Measurements from ENCODE around the gene THRB. TPM values are rescaled to one million over a fixed set of nuclear protein-coding genes. Genes with fewer than 3 reads are reported as not detected.

Gene THRB
- total and polyA plus RNA-seq, 7 experiments from 2014 or later: 0.05 to 1.0 (median 0.16) TPM; not detected in 4

- Mint-ChIP-seq H3K36me3 (no peaks in the 10 kb centered on the region), H3K27me3 (peaks cover 0 to 8% (median 5%) of the 10 kb centered on the region in 5 donors), H3K4me1 (no peaks in the 10 kb centered on the region), H3K27ac (no peak overlapping the region), H3K9me3 (peaks cover 0 to 4% (median 0%) of the 10 kb centered on the region in 11 donors), H3K4me3 (no peak overlapping the region)
- intact Hi-C loops (cut with micrococcal nuclease): no loop called here
- no peaks in the 10 kb centered on the region for H3K27me3 ChIP-seq (ENCODE audit: control insufficient read depth in 2 of 2, insufficient read depth in 2 of 2, low read length in 2 of 2)
- H3K36me3 ChIP-seq (ENCODE audit: control insufficient read depth in 2 of 3, insufficient read depth in 3 of 3, low read length in 3 of 3): no peaks in the 10 kb centered on the region
- no peaks in the 10 kb centered on the region for H3K9me3 ChIP-seq (ENCODE audit: control insufficient read depth in 2 of 3, low read length in 3 of 3)
- ChIA-PET POLR2A (no interaction called here), CTCF (interaction anchor here (0.5 kb wide), 1 partner anchor 626 kb away, joined by 4 read pairs; no protein-coding TSS in a partner anchor)
- no peak overlapping the region for H3K27ac ChIP-seq (ENCODE audit: low read depth, low read length)
- H3K4me1 ChIP-seq (ENCODE audit: control insufficient read depth in 2 of 2, insufficient read depth in 2 of 2, low read length in 2 of 2): no peaks in the 10 kb centered on the region
- H3K4me3 ChIP-seq (ENCODE audit: low read length): no peak overlapping the region
- DNase-seq (no peak), ATAC-seq (no peak)
These were observed 234.6 kb downstream of the THRB start for GRCh38 chr3:24259901-24260512.

- no peaks in the 10 kb centered on the region for H3K9me3 ChIP-seq (ENCODE audit: control insufficient read depth in 2 of 3, low read length in 3 of 3)
- CTCF ChIA-PET: no interaction called here
- H3K27ac Mint-ChIP-seq: no peak overlapping the region
These were observed 235.7 kb downstream of the THRB start for GRCh38 chr3:24258727-24259600.

GRCh38 chr3:24258260-24258659, 236.4 kb downstream of the THRB start:
- Histone ChIP-seq H3K36me3 (ENCODE audit: control insufficient read depth in 2 of 3, insufficient read depth in 3 of 3, low read length in 3 of 3) (no peaks in the 10 kb centered on the region), H3K27ac (ENCODE audit: low read depth, low read length) (no peak overlapping the region), H3K27me3 (ENCODE audit: control insufficient read depth in 2 of 2, insufficient read depth in 2 of 2, low read length in 2 of 2) (no peaks in the 10 kb centered on the region), H3K4me3 (ENCODE audit: low read length) (no peak overlapping the region), H3K4me1 (ENCODE audit: control insufficient read depth in 2 of 2, insufficient read depth in 2 of 2, low read length in 2 of 2) (no peaks in the 10 kb centered on the region), H3K9me3 (ENCODE audit: control insufficient read depth in 2 of 3, low read length in 3 of 3) (no peaks in the 10 kb centered on the region)
- CTCF ChIA-PET: no interaction called here
- intact Hi-C loops (cut with micrococcal nuclease): no loop called here
- ATAC-seq: no peak
- no peak for DNase-seq
- Mint-ChIP-seq H3K4me1 (no peaks in the 10 kb centered on the region), H3K36me3 (no peaks in the 10 kb centered on the region), H3K4me3 (no peak overlapping the region), H3K27ac (no peak overlapping the region), H3K9me3 (no peaks in the 10 kb centered on the region), H3K27me3 (no peaks in the 10 kb centered on the region)
- POLR2A ChIA-PET: no interaction called here

More at GRCh38 chr3:24258727-24259600, 235.7 kb downstream of the THRB start:
- intact Hi-C loops (cut with micrococcal nuclease): no loop called here
- Mint-ChIP-seq H3K27me3 (peaks cover 0 to 1% (median 0%) of the 10 kb centered on the region in 5 donors), H3K4me3 (no peak overlapping the region), H3K4me1 (no peaks in the 10 kb centered on the region), H3K9me3 (peaks cover 0 to 1% (median 0%) of the 10 kb centered on the region in 11 donors), H3K36me3 (no peaks in the 10 kb centered on the region)
- Histone ChIP-seq H3K27ac (ENCODE audit: low read depth, low read length) (no peak overlapping the region), H3K4me3 (ENCODE audit: low read length) (no peak overlapping the region), H3K4me1 (ENCODE audit: control insufficient read depth in 2 of 2, insufficient read depth in 2 of 2, low read length in 2 of 2) (no peaks in the 10 kb centered on the region), H3K36me3 (ENCODE audit: control insufficient read depth in 2 of 3, insufficient read depth in 3 of 3, low read length in 3 of 3) (no peaks in the 10 kb centered on the region), H3K27me3 (ENCODE audit: control insufficient read depth in 2 of 2, insufficient read depth in 2 of 2, low read length in 2 of 2) (no peaks in the 10 kb centered on the region)
- DNase-seq (no peak), ATAC-seq (no peak)
- POLR2A ChIA-PET: no interaction called here

GRCh38 chr3:24255414-24255813, 239.2 kb downstream of the THRB start:
- CTCF ChIA-PET: no interaction called here
- H3K27me3 ChIP-seq (ENCODE audit: control insufficient read depth in 2 of 2, insufficient read depth in 2 of 2, low read length in 2 of 2): no peaks in the 10 kb centered on the region
- no peaks in the 10 kb centered on the region for H3K9me3 ChIP-seq (ENCODE audit: control insufficient read depth in 2 of 3, low read length in 3 of 3)
- H3K27ac Mint-ChIP-seq: no peak overlapping the region
- peaks cover 0 to 4% (median 4%) of the 10 kb centered on the region in 5 donors for H3K27me3 Mint-ChIP-seq
- intact Hi-C loops (cut with micrococcal nuclease): no loop called here
- no peaks in the 10 kb centered on the region for H3K36me3 ChIP-seq (ENCODE audit: control insufficient read depth in 2 of 3, insufficient read depth in 3 of 3, low read length in 3 of 3)
- H3K36me3 Mint-ChIP-seq: no peaks in the 10 kb centered on the region
- no peaks in the 10 kb centered on the region for H3K9me3 Mint-ChIP-seq
- DNase-seq: no peak
- H3K4me3 Mint-ChIP-seq: no peak overlapping the region
- POLR2A ChIA-PET: no interaction called here
- no peak overlapping the region for H3K27ac ChIP-seq (ENCODE audit: low read depth, low read length)
- no peaks in the 10 kb centered on the region for H3K4me1 ChIP-seq (ENCODE audit: control insufficient read depth in 2 of 2, insufficient read depth in 2 of 2, low read length in 2 of 2)
- no peaks in the 10 kb centered on the region for H3K4me1 Mint-ChIP-seq
- no peak for ATAC-seq
- no peak overlapping the region for H3K4me3 ChIP-seq (ENCODE audit: low read length)

- no peaks in the 10 kb centered on the region for H3K27me3 ChIP-seq (ENCODE audit: control insufficient read depth in 2 of 2, insufficient read depth in 2 of 2, low read length in 2 of 2)
- no peaks in the 10 kb centered on the region for H3K9me3 ChIP-seq (ENCODE audit: control insufficient read depth in 2 of 3, low read length in 3 of 3)
- ChIA-PET POLR2A (no interaction called here), CTCF (no interaction called here)
- Mint-ChIP-seq H3K4me3 (no peak overlapping the region), H3K9me3 (no peaks in the 10 kb centered on the region), H3K4me1 (no peaks in the 10 kb centered on the region), H3K36me3 (no peaks in the 10 kb centered on the region), H3K27ac (no peak overlapping the region), H3K27me3 (peaks cover 0 to 7% (median 4%) of the 10 kb centered on the region in 5 donors)
- no peak overlapping the region for H3K27ac ChIP-seq (ENCODE audit: low read depth, low read length)
- H3K4me1 ChIP-seq (ENCODE audit: control insufficient read depth in 2 of 2, insufficient read depth in 2 of 2, low read length in 2 of 2): no peaks in the 10 kb centered on the region
- H3K4me3 ChIP-seq (ENCODE audit: low read length): no peak overlapping the region
- intact Hi-C loops (cut with micrococcal nuclease): no loop called here
- no peak for ATAC-seq
- DNase-seq: no peak
- H3K36me3 ChIP-seq (ENCODE audit: control insufficient read depth in 2 of 3, insufficient read depth in 3 of 3, low read length in 3 of 3): no peaks in the 10 kb centered on the region
These were observed 240.0 kb downstream of the THRB start for GRCh38 chr3:24254649-24255048.

GRCh38 chr3:24253336-24253735, 241.3 kb downstream of the THRB start:
- POLR2A ChIA-PET: no interaction called here
- H3K27ac Mint-ChIP-seq: no peak overlapping the region
- H3K4me3 Mint-ChIP-seq: no peak overlapping the region
- DNase-seq (no peak), ATAC-seq (no peak)
- no peaks in the 10 kb centered on the region for H3K9me3 ChIP-seq (ENCODE audit: control insufficient read depth in 2 of 3, low read length in 3 of 3)
- CTCF ChIA-PET: interaction anchor here (0.7 kb wide), 1 partner anchor 573 kb away, joined by 3 read pairs; no protein-coding TSS in a partner anchor
- intact Hi-C loops (cut with micrococcal nuclease): no loop called here
- H3K27me3 Mint-ChIP-seq: peaks cover under 1 to 12% (median 9%) of the 10 kb centered on the region in 5 donors
- H3K9me3 Mint-ChIP-seq: no peaks in the 10 kb centered on the region
- no peak overlapping the region for H3K27ac ChIP-seq (ENCODE audit: low read depth, low read length)
- H3K4me3 ChIP-seq (ENCODE audit: low read length): no peak overlapping the region
- H3K4me1 Mint-ChIP-seq: no peaks in the 10 kb centered on the region
- no peaks in the 10 kb centered on the region for H3K27me3 ChIP-seq (ENCODE audit: control insufficient read depth in 2 of 2, insufficient read depth in 2 of 2, low read length in 2 of 2)
- H3K36me3 Mint-ChIP-seq: no peaks in the 10 kb centered on the region
- no peaks in the 10 kb centered on the region for H3K4me1 ChIP-seq (ENCODE audit: control insufficient read depth in 2 of 2, insufficient read depth in 2 of 2, low read length in 2 of 2)
- no peaks in the 10 kb centered on the region for H3K36me3 ChIP-seq (ENCODE audit: control insufficient read depth in 2 of 3, insufficient read depth in 3 of 3, low read length in 3 of 3)

All from naive thymus-derived CD4-positive, alpha-beta T cell (primary cell).